ENCODE results near the gene TLK2.
A peak's percentile ranks its signal among the peaks of the same experiment; 100 is the strongest.

The TLK2 gene

GRCh38 chr17:62652251-62653001 is 173.8 kb downstream of the TLK2 start:
- peak in 1 of 2 donors; percentile 12 for DNase-seq (ENCODE audit: extremely low read depth in 1 of 2, low read depth in 1 of 2)

GRCh38 chr17:62653002-62653825 is 174.6 kb downstream of the TLK2 start:
- peak; percentile 13 to 28 for DNase-seq (ENCODE audit: extremely low read depth in 1 of 2, low read depth in 1 of 2)

- DNase-seq (ENCODE audit: extremely low read depth in 1 of 2, low read depth in 1 of 2), result no peak
These were observed 175.5 kb downstream of the TLK2 start for GRCh38 chr17:62653826-62654761.

GRCh38 chr17:62655656-62656055 is 177.0 kb downstream of the TLK2 start:
- DNase-seq (ENCODE audit: extremely low read depth in 1 of 2, low read depth in 1 of 2), result no peak

GRCh38 chr17:62656446-62656845 is 177.8 kb downstream of the TLK2 start:
- no peak for DNase-seq (ENCODE audit: extremely low read depth in 1 of 2, low read depth in 1 of 2)

- DNase-seq (ENCODE audit: extremely low read depth in 1 of 2, low read depth in 1 of 2), result no peak
These were observed 178.6 kb downstream of the TLK2 start for GRCh38 chr17:62657145-62657665.

- DNase-seq (ENCODE audit: extremely low read depth in 1 of 2, low read depth in 1 of 2), result no peak
These were observed 179.1 kb downstream of the TLK2 start for GRCh38 chr17:62657690-62658089.

- no peak for DNase-seq (ENCODE audit: extremely low read depth in 1 of 2, low read depth in 1 of 2)
These were observed 179.7 kb downstream of the TLK2 start for GRCh38 chr17:62658136-62658920.

- DNase-seq (ENCODE audit: extremely low read depth in 1 of 2, low read depth in 1 of 2), result no peak
These were observed 182.0 kb downstream of the TLK2 start for GRCh38 chr17:62660629-62661118.

GRCh38 chr17:62661337-62661736 is 182.7 kb downstream of the TLK2 start:
- no peak for DNase-seq (ENCODE audit: extremely low read depth in 1 of 2, low read depth in 1 of 2)

- DNase-seq (ENCODE audit: extremely low read depth in 1 of 2, low read depth in 1 of 2), result no peak
These were observed 184.2 kb downstream of the TLK2 start for GRCh38 chr17:62662855-62663254.

Data from activated CD8-positive, alpha-beta memory T cell treated with anti-CD3 and anti-CD28 coated beads for 1 hour (primary cell).